Esophagus muscularis mucosa (tissue), 4 donors: ENCODE data around the gene VPS41. TPM values are rescaled to one million over a fixed set of nuclear protein-coding genes. Genes with fewer than 3 reads are reported as not detected.

ENCODE experiments used
- DNase-seq: peaks from one replicate; pipeline ENCODE4 v3.0.0-alpha.2; 2017; ENCODE audit errors: extremely low spot score
- H3K27ac ChIP-seq, 4 donors: fragments of 200-600 bp; sonication (generic); replicated peaks in 1 of 4; 1 replicate in 3 of 4; 2 replicates in 1 of 4; pipeline ENCODE4 v1.5.1; 2016 to 2019; ENCODE audit warnings: mild to moderate bottlenecking in 1 of 4
- H3K27me3 ChIP-seq, 4 donors: fragments of 200-600 bp; sonication (generic); one replicate each; pipeline versions ENCODE4 v1.5.1 to v1.6.0; 2016 to 2019
- H3K36me3 ChIP-seq, 4 donors: fragments of 200-600 bp; sonication (generic); one replicate each; pipeline ENCODE4 v1.5.1; 2016 to 2019
- H3K4me1 ChIP-seq, 4 donors: fragments of 200-600 bp; sonication (generic); one replicate each; pipeline ENCODE4 v1.5.1; 2016 to 2019
- H3K4me3 ChIP-seq, 4 donors: fragments of 200-600 bp; sonication (generic); 1 replicate in 2 of 4; 2 replicates in 2 of 4; pipeline ENCODE4 v1.5.1; 2016 to 2019; ENCODE audit warnings: mild to moderate bottlenecking in 4 of 4, moderate library complexity in 1 of 4
- H3K9me3 ChIP-seq, 4 donors: fragments of 200-600 bp; sonication (generic); 1 replicate in 3 of 4; 2 replicates in 1 of 4; pipeline ENCODE4 v1.5.1; 2016 to 2019
- CTCF ChIP-seq, 3 experiments: fragments of 200-600 bp in 2 of 3; fragments of 450-650 bp in 1 of 3; sonication (generic) in 2 of 3; IDR thresholded peaks; one replicate each; pipeline ENCODE4 v1.5.1; 2017 to 2019; ENCODE audit warnings: antibody characterized with exemption in 3 of 3, mild to moderate bottlenecking in 2 of 3, moderate library complexity in 1 of 3
- EP300 ChIP-seq: sonication (generic); formaldehyde crosslinking; IDR thresholded peaks from one replicate; pipeline ENCODE4 v1.6.1; 2017; ENCODE audit warnings: antibody characterized with exemption
- POLR2A ChIP-seq: fragments of 450-650 bp; IDR thresholded peaks from one replicate; pipeline ENCODE4 v1.6.1; 2017; ENCODE audit warnings: antibody characterized with exemption, moderate library complexity, mild to moderate bottlenecking, low read depth
- POLR2AphosphoS5 ChIP-seq, 2 donors: sonication (generic); formaldehyde crosslinking; IDR thresholded peaks; one replicate each; pipeline ENCODE4 v1.6.1; 2017; ENCODE audit warnings: antibody characterized with exemption in 2 of 2
- WGBS: methylation state at CpG from one replicate; pipeline ENCODE4 v1.1.5; 2018; 5-methylcytosine and 5-hydroxymethylcytosine counted together
- intact Hi-C: fragments of 100-400 bp; cut with DNase I; formaldehyde crosslinking; loops from one replicate; pipeline ENCODE4 v1.15.1; 2023
- total RNA-seq, 4 donors: library from RNA; depleted of rRNA; stranded (reverse); fragments of >200 nt; gene quantifications; one replicate each; pipeline versions ENCODE4 v1.1.0 to v1.2.1, GENCODE V29; 2016

The VPS41 gene
- total RNA-seq, 4 donors from 2014 or later = 32.0 to 50.3 (median 32.9) TPM

GRCh38 chr7:38834357-38834756 is 74.6 kb downstream of the VPS41 start:
- H3K27ac ChIP-seq = no peak overlapping the region
- H3K4me3 ChIP-seq = no peak overlapping the region
- H3K36me3 ChIP-seq = peaks cover 0 to 5% (median 0%) of the 10 kb centered on the region in 4 donors
- no peaks in the 10 kb centered on the region for H3K9me3 ChIP-seq
- no peak for DNase-seq
- 87% methylated on average over 3 of the region's 3 CpGs for WGBS
- TF ChIP-seq EP300 (no peak), POLR2AphosphoS5 (IDR thresholded peaks at IDR 0.05) (no peak), CTCF (IDR thresholded peaks at IDR 0.05) (no peak), POLR2A (no peak)
- no peaks in the 10 kb centered on the region for H3K27me3 ChIP-seq
- intact Hi-C loops = no loop called here
- H3K4me1 ChIP-seq = peaks cover 0 to 14% (median 12%) of the 10 kb centered on the region in 4 donors

DNA sequence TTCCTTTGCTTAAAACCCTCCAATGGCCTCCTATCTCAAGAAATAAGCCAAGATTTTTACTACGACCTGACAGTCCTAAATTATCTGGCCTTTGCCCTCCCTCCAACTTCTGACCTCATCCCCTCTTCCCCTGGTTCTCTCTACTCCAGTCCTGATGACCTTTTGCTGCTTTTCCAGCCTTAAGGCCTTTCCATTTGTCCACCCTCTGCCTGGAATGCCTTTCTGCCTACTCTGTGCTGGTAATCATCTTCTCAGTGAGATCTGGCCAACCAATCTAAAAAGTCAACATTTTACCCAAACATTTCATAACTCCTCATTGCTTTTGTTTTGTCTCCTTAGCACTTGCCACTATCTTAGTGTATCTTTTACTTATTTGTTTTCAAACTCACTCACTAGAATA is 75.7 kb downstream of the VPS41 start:
- H3K27ac ChIP-seq = no peak overlapping the region
- H3K36me3 ChIP-seq = peaks cover 0 to 5% (median 0%) of the 10 kb centered on the region in 4 donors
- peaks cover 0 to 14% (median 12%) of the 10 kb centered on the region in 4 donors for H3K4me1 ChIP-seq
- H3K4me3 ChIP-seq = no peak overlapping the region
- WGBS = 71% methylated on average over 1 of the region's 1 CpG
- no peak for DNase-seq
- TF ChIP-seq CTCF (IDR thresholded peaks at IDR 0.05) (no peak), POLR2AphosphoS5 (IDR thresholded peaks at IDR 0.05) (no peak), POLR2A (no peak), EP300 (no peak)
- no peaks in the 10 kb centered on the region for H3K27me3 ChIP-seq
- no peaks in the 10 kb centered on the region for H3K9me3 ChIP-seq
- intact Hi-C loops = no loop called here

GRCh38 chr7:38831259-38831996 is 77.6 kb downstream of the VPS41 start:
- TF ChIP-seq POLR2A = no peak
- no peak for TF ChIP-seq POLR2AphosphoS5 (IDR thresholded peaks at IDR 0.05)
- no peak for TF ChIP-seq CTCF (IDR thresholded peaks at IDR 0.05)
- TF ChIP-seq EP300 = no peak
- no peak overlapping the region for H3K27ac ChIP-seq
- intact Hi-C loops = no loop called here
- H3K36me3 ChIP-seq = peaks cover 0 to 5% (median 0%) of the 10 kb centered on the region in 4 donors
- peaks cover under 1 to 20% (median 16%) of the 10 kb centered on the region in 4 donors for H3K4me1 ChIP-seq
- 60% methylated on average over 6 of the region's 6 CpGs for WGBS
- no peaks in the 10 kb centered on the region for H3K27me3 ChIP-seq
- no peaks in the 10 kb centered on the region for H3K9me3 ChIP-seq
- no peak for DNase-seq
- no peak overlapping the region for H3K4me3 ChIP-seq

DNA sequence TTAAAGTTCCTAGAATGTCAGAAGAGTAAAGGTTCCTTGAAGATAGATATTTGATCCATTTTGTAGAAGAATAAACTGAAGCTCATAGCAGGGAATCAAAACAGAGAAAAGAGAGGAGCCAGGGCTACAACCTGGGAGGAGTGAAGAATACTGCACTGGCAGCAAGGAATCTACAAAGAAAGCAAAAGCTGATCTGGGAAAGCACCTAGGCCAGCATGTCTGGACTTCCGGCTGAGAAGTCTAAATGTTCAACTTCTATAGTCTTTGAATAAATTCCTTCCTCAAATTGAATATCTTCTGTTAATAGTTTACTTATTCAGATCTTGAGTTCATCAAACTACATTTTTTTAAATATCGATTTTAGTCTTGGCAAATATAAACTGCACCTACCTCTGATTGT is 78.2 kb downstream of the VPS41 start:
- peaks cover 6 to 26% (median 21%) of the 10 kb centered on the region in 4 donors for H3K4me1 ChIP-seq
- DNase-seq = no peak
- 61% methylated on average over 2 of the region's 2 CpGs for WGBS
- H3K4me3 ChIP-seq = no peak overlapping the region
- no peak overlapping the region for H3K27ac ChIP-seq
- H3K27me3 ChIP-seq = no peaks in the 10 kb centered on the region
- H3K36me3 ChIP-seq = peaks cover 0 to 5% (median 0%) of the 10 kb centered on the region in 4 donors
- intact Hi-C loops = no loop called here
- H3K9me3 ChIP-seq = no peaks in the 10 kb centered on the region
- TF ChIP-seq EP300 = no peak
- no peak for TF ChIP-seq POLR2A
- no peak for TF ChIP-seq POLR2AphosphoS5 (IDR thresholded peaks at IDR 0.05)
- no peak for TF ChIP-seq CTCF (IDR thresholded peaks at IDR 0.05)
